Tibial nerve (tissue), 4 donors: Measurements from ENCODE around the gene PSAPL1.

Experiments
- EP300 ChIP-seq, 2 donors: sonication (generic); formaldehyde crosslinking; IDR thresholded peaks; one replicate each; pipeline ENCODE4 v1.6.1; 2017; ENCODE audit warnings: antibody characterized with exemption in 2 of 2, mild to moderate bottlenecking in 1 of 2
- POLR2A ChIP-seq, 2 donors: fragments of 450-650 bp; IDR thresholded peaks; one replicate each; pipeline ENCODE4 v1.6.1; 2017; ENCODE audit warnings: antibody characterized with exemption in 2 of 2, mild to moderate bottlenecking in 2 of 2, moderate library complexity in 2 of 2
- TF ChIP-seq, protein P1 (sequence below), 5 experiments: fragments of 200-600 bp in 3 of 5; fragments of 450-650 bp in 2 of 5; sonication (generic) in 3 of 5; IDR thresholded peaks; one replicate each; pipeline ENCODE4 v1.5.1; 2016 to 2019; ENCODE audit warnings: antibody characterized with exemption in 5 of 5, mild to moderate bottlenecking in 3 of 5, moderate library complexity in 2 of 5

DNA sequence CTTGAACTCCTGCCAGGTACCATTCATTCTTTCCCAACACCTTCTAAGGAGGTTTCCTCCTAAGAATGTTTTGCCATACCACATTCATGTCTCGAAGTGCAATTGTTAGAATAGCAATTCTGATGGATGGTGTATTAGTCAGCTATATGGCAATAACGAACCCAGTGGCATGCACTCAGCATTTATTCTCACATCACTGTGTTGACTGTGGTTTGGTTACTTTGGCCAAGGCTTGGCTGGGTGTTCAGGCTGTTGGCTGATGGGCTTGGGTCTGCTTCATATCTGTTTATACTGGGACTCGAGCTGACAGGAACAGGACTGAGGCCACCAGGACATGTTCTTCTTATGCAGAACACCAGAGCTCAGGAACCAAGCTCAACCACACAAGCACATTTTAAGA lies 31.7 kb downstream of the PSAPL1 start:
- TF ChIP-seq, protein P1, sequence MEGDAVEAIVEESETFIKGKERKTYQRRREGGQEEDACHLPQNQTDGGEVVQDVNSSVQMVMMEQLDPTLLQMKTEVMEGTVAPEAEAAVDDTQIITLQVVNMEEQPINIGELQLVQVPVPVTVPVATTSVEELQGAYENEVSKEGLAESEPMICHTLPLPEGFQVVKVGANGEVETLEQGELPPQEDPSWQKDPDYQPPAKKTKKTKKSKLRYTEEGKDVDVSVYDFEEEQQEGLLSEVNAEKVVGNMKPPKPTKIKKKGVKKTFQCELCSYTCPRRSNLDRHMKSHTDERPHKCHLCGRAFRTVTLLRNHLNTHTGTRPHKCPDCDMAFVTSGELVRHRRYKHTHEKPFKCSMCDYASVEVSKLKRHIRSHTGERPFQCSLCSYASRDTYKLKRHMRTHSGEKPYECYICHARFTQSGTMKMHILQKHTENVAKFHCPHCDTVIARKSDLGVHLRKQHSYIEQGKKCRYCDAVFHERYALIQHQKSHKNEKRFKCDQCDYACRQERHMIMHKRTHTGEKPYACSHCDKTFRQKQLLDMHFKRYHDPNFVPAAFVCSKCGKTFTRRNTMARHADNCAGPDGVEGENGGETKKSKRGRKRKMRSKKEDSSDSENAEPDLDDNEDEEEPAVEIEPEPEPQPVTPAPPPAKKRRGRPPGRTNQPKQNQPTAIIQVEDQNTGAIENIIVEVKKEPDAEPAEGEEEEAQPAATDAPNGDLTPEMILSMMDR (IDR thresholded peaks at IDR 0.05), result no peak
- TF ChIP-seq POLR2A (IDR thresholded peaks at IDR 0.05), result no peak
- TF ChIP-seq EP300 (IDR thresholded peaks at IDR 0.05), result no peak
